GM23338 (cell line): Measurements from ENCODE around the gene IGF2BP1. TPM values are rescaled to one million over a fixed set of nuclear protein-coding genes. Genes with fewer than 3 reads are reported as not detected.

Experiments used
- ATAC-seq: fragments of 200-7000 bp; cut with Tn5 transposase; 3 replicates; pipeline ENCODE4 v1.9.1; 2020
- DNase-seq: peaks from one replicate; pipeline ENCODE4 v3.0.0-alpha.2; 2015; ENCODE audit warnings: low spot score
- H2AFZ ChIP-seq: fragments of 200-600 bp; sonication (generic); 2 replicates; pipeline ENCODE4 v1.8.0; 2016; ENCODE audit warnings: antibody characterized with exemption, mild to moderate bottlenecking, moderate library complexity
- H3F3A ChIP-seq: fragments of 200-600 bp; sonication (generic); replicated peaks from 2 replicates; pipeline ENCODE4 v1.8.0; 2017; ENCODE audit warnings: antibody characterized with exemption, mixed run types, low read depth
- H3K27ac ChIP-seq: fragments of 200-600 bp; sonication (generic); 2 replicates; pipeline ENCODE4 v1.6.1; 2016; ENCODE audit warnings: low read depth
- H3K27me3 ChIP-seq: fragments of 200-600 bp; sonication (generic); 2 replicates; pipeline ENCODE4 v1.8.0; 2016; ENCODE audit warnings: mild to moderate bottlenecking, mixed run types, moderate library complexity; ENCODE audit not compliant: insufficient read depth
- H3K36me3 ChIP-seq: fragments of 200-600 bp; sonication (generic); 2 replicates; pipeline ENCODE4 v1.8.0; 2016; ENCODE audit warnings: mild to moderate bottlenecking; ENCODE audit not compliant: insufficient read depth
- H3K4me1 ChIP-seq: fragments of 200-600 bp; sonication (generic); 2 replicates; pipeline ENCODE4 v1.8.0; 2016; ENCODE audit warnings: mild to moderate bottlenecking, moderate library complexity; ENCODE audit not compliant: insufficient read depth
- H3K4me2 ChIP-seq: fragments of 200-600 bp; sonication (generic); 2 replicates; pipeline ENCODE4 v1.7.1; 2017; ENCODE audit warnings: mixed run types
- H3K4me3 ChIP-seq: fragments of 200-600 bp; sonication (generic); 2 replicates; pipeline ENCODE4 v1.6.1; 2016; ENCODE audit warnings: mixed run types
- H3K79me2 ChIP-seq: fragments of 200-600 bp; sonication (generic); replicated peaks from 2 replicates; pipeline ENCODE4 v1.8.0; 2017; ENCODE audit warnings: mild to moderate bottlenecking; ENCODE audit not compliant: insufficient read depth
- H3K9me2 ChIP-seq: fragments of 200-600 bp; sonication (generic); 2 replicates; pipeline ENCODE4 v1.8.0; 2017; ENCODE audit not compliant: insufficient read depth
- H4K20me1 ChIP-seq: fragments of 200-600 bp; sonication (generic); replicated peaks from 2 replicates; pipeline ENCODE4 v1.8.0; 2017; ENCODE audit warnings: mild to moderate bottlenecking; ENCODE audit not compliant: insufficient read depth
- H3K27ac Mint-ChIP-seq: 2 replicates; pipeline ENCODE4 v1.8.0; 2020; ENCODE audit warnings: inconsistent platforms, mild to moderate bottlenecking, moderate library complexity, mixed read lengths
- H3K27me3 Mint-ChIP-seq: 3 replicates; pipeline ENCODE4 v1.8.0; 2022; ENCODE audit warnings: low read depth, mild to moderate bottlenecking, moderate library complexity, mixed read lengths, inconsistent platforms; ENCODE audit not compliant: insufficient read depth, poor library complexity
- H3K36me3 Mint-ChIP-seq: 3 replicates; pipeline ENCODE4 v1.8.0; 2021; ENCODE audit warnings: low read depth, mild to moderate bottlenecking, inconsistent platforms, moderate library complexity, mixed read lengths
- H3K4me1 Mint-ChIP-seq: 3 replicates; pipeline ENCODE4 v1.8.0; 2020; ENCODE audit warnings: mild to moderate bottlenecking, inconsistent platforms, mixed read lengths
- H3K4me3 Mint-ChIP-seq: 3 replicates; pipeline ENCODE4 v1.8.0; 2021; ENCODE audit warnings: moderate library complexity, mild to moderate bottlenecking, inconsistent platforms, mixed read lengths
- H3K9me3 Mint-ChIP-seq: 3 replicates; pipeline ENCODE4 v1.8.0; 2020; ENCODE audit warnings: moderate library complexity, mild to moderate bottlenecking, inconsistent platforms, mixed read lengths
- CREB1 ChIP-seq: fragments of 250-450 bp; sonication (Bioruptor Pico); IDR thresholded peaks from 2 replicates; pipeline ENCODE4 v1.5.0; 2020; ENCODE audit warnings: low read depth, mild to moderate bottlenecking, moderate library complexity
- ETS1 ChIP-seq: IDR thresholded peaks from 2 replicates; pipeline ENCODE4 v1.6.1; 2016; ENCODE audit warnings: antibody characterized with exemption
- EZH2 ChIP-seq: fragments of 200-600 bp; sonication (generic); IDR thresholded peaks from one replicate; pipeline ENCODE4 v1.8.0; 2017; ENCODE audit warnings: antibody characterized with exemption, mild to moderate bottlenecking, low read depth; ENCODE audit not compliant: unreplicated experiment
- EZH2phosphoT487 ChIP-seq: fragments of 200-600 bp; sonication (generic); IDR thresholded peaks from one replicate; pipeline ENCODE4 v1.8.1; 2018; ENCODE audit warnings: antibody characterized with exemption; ENCODE audit not compliant: unreplicated experiment
- JUNB ChIP-seq: IDR thresholded peaks from one replicate; pipeline ENCODE4 v1.6.1; 2016; ENCODE audit warnings: antibody characterized with exemption; ENCODE audit not compliant: unreplicated experiment
- NANOG ChIP-seq: IDR thresholded peaks from 2 replicates; pipeline ENCODE4 v1.6.1; 2016; ENCODE audit warnings: antibody characterized with exemption, borderline replicate concordance
- POLR2AphosphoS5 ChIP-seq: IDR thresholded peaks from 2 replicates; pipeline ENCODE4 v1.6.1; 2016; ENCODE audit warnings: antibody characterized with exemption, low read depth
- REST ChIP-seq: IDR thresholded peaks from one replicate; pipeline ENCODE4 v1.6.1; 2018; ENCODE audit warnings: antibody characterized with exemption; ENCODE audit not compliant: unreplicated experiment
- STAT1 ChIP-seq: IDR thresholded peaks from one replicate; pipeline ENCODE4 v1.6.1; 2016; ENCODE audit warnings: antibody characterized with exemption; ENCODE audit not compliant: unreplicated experiment
- ZNF114 ChIP-seq: fragments of 250-450 bp; sonication (Bioruptor Pico); IDR thresholded peaks from 2 replicates; pipeline ENCODE4 v1.5.0; 2020; ENCODE audit warnings: mild to moderate bottlenecking, moderate library complexity
- ZNF331 ChIP-seq: fragments of 250-450 bp; sonication (Bioruptor Pico); IDR thresholded peaks from 2 replicates; pipeline ENCODE4 v1.5.0; 2020; ENCODE audit warnings: low read depth, mild to moderate bottlenecking, moderate library complexity
- polyA plus RNA-seq: library from polyadenylated mRNA; unstranded; fragments of >200 nt; fragmentation: Nextera tagmentation; extraction: Ambion mirVana; gene quantifications from 2 replicates; pipeline ENCODE4 v1.2.1, GENCODE V29; 2016
- total RNA-seq: library from RNA; depleted of rRNA; stranded (reverse); fragments of >200 nt; shearing (Covaris generic); gene quantifications from 2 replicates; pipeline ENCODE4 v1.2.3, GENCODE V29; 2014
- TF ChIP-seq, protein P1 (sequence below), 2 experiments: fragments of 200-600 bp in 1 of 2; sonication (generic) in 1 of 2; conservative IDR thresholded peaks; 2 replicates each; pipeline versions ENCODE4 v1.5.1 to v1.6.1; 2016 to 2017; ENCODE audit warnings: antibody characterized with exemption in 2 of 2, low read depth in 2 of 2, mild to moderate bottlenecking in 2 of 2, moderate library complexity in 1 of 2

The IGF2BP1 gene
- total and polyA plus RNA-seq, 2 experiments from 2014 or later = 68.6 to 249 TPM

- TF ChIP-seq POLR2AphosphoS5 (no peak), ETS1 (no peak), REST (no peak), ZNF114 (CRISPR knock-in tag) (no peak), EZH2phosphoT487 (no peak), JUNB (no peak), NANOG (no peak)
- TF ChIP-seq, protein P1, sequence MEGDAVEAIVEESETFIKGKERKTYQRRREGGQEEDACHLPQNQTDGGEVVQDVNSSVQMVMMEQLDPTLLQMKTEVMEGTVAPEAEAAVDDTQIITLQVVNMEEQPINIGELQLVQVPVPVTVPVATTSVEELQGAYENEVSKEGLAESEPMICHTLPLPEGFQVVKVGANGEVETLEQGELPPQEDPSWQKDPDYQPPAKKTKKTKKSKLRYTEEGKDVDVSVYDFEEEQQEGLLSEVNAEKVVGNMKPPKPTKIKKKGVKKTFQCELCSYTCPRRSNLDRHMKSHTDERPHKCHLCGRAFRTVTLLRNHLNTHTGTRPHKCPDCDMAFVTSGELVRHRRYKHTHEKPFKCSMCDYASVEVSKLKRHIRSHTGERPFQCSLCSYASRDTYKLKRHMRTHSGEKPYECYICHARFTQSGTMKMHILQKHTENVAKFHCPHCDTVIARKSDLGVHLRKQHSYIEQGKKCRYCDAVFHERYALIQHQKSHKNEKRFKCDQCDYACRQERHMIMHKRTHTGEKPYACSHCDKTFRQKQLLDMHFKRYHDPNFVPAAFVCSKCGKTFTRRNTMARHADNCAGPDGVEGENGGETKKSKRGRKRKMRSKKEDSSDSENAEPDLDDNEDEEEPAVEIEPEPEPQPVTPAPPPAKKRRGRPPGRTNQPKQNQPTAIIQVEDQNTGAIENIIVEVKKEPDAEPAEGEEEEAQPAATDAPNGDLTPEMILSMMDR (conservative IDR thresholded peaks at IDR 0.05; ENCODE audit: low read depth in 2 of 2) = no peak
These were observed 5.1 kb downstream of the IGF2BP1 start (continued) for GRCh38 chr17:49002331-49002730.

GRCh38 chr17:49002766-49003165, 5.6 kb downstream of the IGF2BP1 start:
- peaks cover 8% of the 10 kb centered on the region for H3K36me3 ChIP-seq
- Mint-ChIP-seq H3K4me1 (peaks cover 56% of the 10 kb centered on the region), H3K27ac (no peak overlapping the region), H3K4me3 (peak overlapping the region; percentile 90), H3K36me3 (peaks cover 86% of the 10 kb centered on the region), H3K9me3 (no peaks in the 10 kb centered on the region; the same call in 2 of the 3 replicates), H3K27me3 (peaks cover 19% of the 10 kb centered on the region)
- H3K4me2 ChIP-seq = peak overlapping the region; percentile 79
- H4K20me1 ChIP-seq = peaks cover 56% of the 10 kb centered on the region
- no peak overlapping the region for H3K27ac ChIP-seq
- no peak for ATAC-seq
- TF ChIP-seq REST (no peak), EZH2phosphoT487 (no peak), STAT1 (no peak), POLR2AphosphoS5 (no peak), ZNF331 (CRISPR knock-in tag) (no peak), EZH2 (no peak), CREB1 (CRISPR knock-in tag) (no peak), JUNB (no peak), NANOG (no peak), ZNF114 (CRISPR knock-in tag) (no peak)
- H3K79me2 ChIP-seq = peaks cover 100% of the 10 kb centered on the region
- no peak overlapping the region for H2AFZ ChIP-seq
- no peak for DNase-seq
- no peaks in the 10 kb centered on the region for H3K27me3 ChIP-seq
- peak overlapping the region; percentile 78 for H3K4me3 ChIP-seq
- peaks cover 14% of the 10 kb centered on the region; the same call in 1 of the 2 replicates for H3F3A ChIP-seq
- H3K4me1 ChIP-seq = peaks cover 66% of the 10 kb centered on the region
- no peaks in the 10 kb centered on the region for H3K9me2 ChIP-seq
